ENCODE results near the gene A3GALT2.

The A3GALT2 gene

DNA sequence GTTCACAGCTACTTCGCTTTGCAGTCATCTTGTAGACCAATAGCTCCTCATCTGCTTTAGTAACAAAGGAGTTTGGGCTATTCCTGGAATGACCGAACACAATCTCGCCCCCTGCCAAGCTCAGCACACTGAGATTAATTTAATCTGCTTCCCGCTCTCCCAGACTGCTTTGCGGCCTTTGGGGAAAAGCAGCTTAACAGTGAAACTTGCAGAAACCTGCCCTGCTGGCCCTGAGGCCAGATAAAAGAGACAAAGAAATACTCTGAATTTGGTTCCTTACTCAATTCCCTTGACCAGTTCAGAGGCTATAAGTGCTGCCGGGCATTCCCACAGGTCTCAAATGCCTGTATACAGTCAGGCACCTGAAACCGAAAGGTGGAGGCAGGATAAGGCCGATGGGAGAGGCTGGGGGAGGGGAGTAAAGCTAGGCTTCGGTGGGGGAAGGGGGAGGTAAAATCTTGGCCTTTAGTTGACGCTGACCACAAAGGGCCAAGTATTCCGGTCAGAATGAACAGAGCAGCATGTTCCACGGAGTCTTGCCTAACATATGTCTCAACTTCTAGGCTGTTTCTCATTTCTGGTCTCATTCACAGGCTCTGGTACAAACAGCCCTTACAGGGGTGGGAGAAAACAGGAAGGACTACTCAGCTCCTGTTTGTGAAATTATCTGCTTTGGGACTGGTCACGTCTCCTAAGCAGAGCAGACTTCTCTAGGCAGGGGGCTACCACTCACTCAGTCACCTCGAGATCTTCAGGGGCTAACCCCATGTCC, 17.7 kb upstream of the A3GALT2 start:
- TF ChIP-seq, protein P1, sequence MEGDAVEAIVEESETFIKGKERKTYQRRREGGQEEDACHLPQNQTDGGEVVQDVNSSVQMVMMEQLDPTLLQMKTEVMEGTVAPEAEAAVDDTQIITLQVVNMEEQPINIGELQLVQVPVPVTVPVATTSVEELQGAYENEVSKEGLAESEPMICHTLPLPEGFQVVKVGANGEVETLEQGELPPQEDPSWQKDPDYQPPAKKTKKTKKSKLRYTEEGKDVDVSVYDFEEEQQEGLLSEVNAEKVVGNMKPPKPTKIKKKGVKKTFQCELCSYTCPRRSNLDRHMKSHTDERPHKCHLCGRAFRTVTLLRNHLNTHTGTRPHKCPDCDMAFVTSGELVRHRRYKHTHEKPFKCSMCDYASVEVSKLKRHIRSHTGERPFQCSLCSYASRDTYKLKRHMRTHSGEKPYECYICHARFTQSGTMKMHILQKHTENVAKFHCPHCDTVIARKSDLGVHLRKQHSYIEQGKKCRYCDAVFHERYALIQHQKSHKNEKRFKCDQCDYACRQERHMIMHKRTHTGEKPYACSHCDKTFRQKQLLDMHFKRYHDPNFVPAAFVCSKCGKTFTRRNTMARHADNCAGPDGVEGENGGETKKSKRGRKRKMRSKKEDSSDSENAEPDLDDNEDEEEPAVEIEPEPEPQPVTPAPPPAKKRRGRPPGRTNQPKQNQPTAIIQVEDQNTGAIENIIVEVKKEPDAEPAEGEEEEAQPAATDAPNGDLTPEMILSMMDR (IDR thresholded peaks at IDR 0.05; ENCODE audit: low read depth, low read length, poor library complexity, severe bottlenecking) = no peak
- TF ChIP-seq EZH2phosphoT487 (IDR thresholded peaks at IDR 0.05; ENCODE audit: borderline replicate concordance, low read length) = no peak
- H3K36me3 ChIP-seq (ENCODE audit: control insufficient read depth, low read length) = peaks cover 49% of the 10 kb centered on the region
- H3K4me2 ChIP-seq (ENCODE audit: low read length) = no peak overlapping the region
- H3K9me3 ChIP-seq (ENCODE audit: control insufficient read depth, insufficient read depth, low read length) = no peaks in the 10 kb centered on the region
- H3K27ac ChIP-seq (ENCODE audit: low read depth, low read length) = no peak overlapping the region
- H3F3A ChIP-seq (ENCODE audit: control insufficient read depth, insufficient read depth) = no peaks in the 10 kb centered on the region
- H3K27me3 ChIP-seq (ENCODE audit: control insufficient read depth, low read length) = no peaks in the 10 kb centered on the region
- H3K4me1 ChIP-seq (ENCODE audit: control insufficient read depth, low read length) = peaks cover 47% of the 10 kb centered on the region
- peaks cover 95% of the 10 kb centered on the region for H3K79me2 ChIP-seq (ENCODE audit: control insufficient read depth, low read length)
- no peaks in the 10 kb centered on the region for H3K9me2 ChIP-seq (replicated peaks; ENCODE audit: control insufficient read depth, low read length)
- H3K4me3 ChIP-seq (ENCODE audit: low read length) = no peak overlapping the region
- H4K20me1 ChIP-seq (ENCODE audit: control insufficient read depth, insufficient read depth, low read depth, low read length) = peaks cover 36% of the 10 kb centered on the region

DNA sequence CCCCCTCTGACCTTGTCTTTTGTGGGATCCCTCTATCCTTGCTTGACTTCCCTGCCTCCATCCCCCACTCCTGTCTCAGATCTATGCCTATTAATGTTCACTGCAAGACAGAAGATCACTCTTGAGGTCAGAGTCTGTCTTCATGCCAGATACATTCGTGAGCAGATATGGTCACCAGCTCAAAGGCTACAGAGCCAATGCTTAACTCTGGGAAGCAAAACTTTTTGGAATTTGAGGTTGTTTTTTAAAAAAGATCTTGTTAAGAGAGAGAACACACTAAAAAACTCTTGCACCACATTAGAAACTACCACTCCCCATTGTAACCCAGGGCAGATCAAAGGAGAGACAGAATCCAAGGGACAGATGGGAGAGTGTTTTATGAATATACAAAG, 17.1 kb upstream of the A3GALT2 start:
- H4K20me1 ChIP-seq (ENCODE audit: control insufficient read depth, insufficient read depth, low read depth, low read length) = peaks cover 40% of the 10 kb centered on the region
- TF ChIP-seq, protein P1 (IDR thresholded peaks at IDR 0.05; ENCODE audit: low read depth, low read length, poor library complexity, severe bottlenecking) = no peak
- TF ChIP-seq EZH2phosphoT487 (IDR thresholded peaks at IDR 0.05; ENCODE audit: borderline replicate concordance, low read length) = no peak
- H3K4me1 ChIP-seq (ENCODE audit: control insufficient read depth, low read length) = peaks cover 41% of the 10 kb centered on the region
- H3K27ac ChIP-seq (ENCODE audit: low read depth, low read length) = no peak overlapping the region
- H3K27me3 ChIP-seq (ENCODE audit: control insufficient read depth, low read length) = no peaks in the 10 kb centered on the region
- no peaks in the 10 kb centered on the region for H3K9me3 ChIP-seq (ENCODE audit: control insufficient read depth, insufficient read depth, low read length)
- peaks cover 52% of the 10 kb centered on the region for H3K36me3 ChIP-seq (ENCODE audit: control insufficient read depth, low read length)
- H3K79me2 ChIP-seq (ENCODE audit: control insufficient read depth, low read length) = peaks cover 95% of the 10 kb centered on the region
- no peaks in the 10 kb centered on the region for H3F3A ChIP-seq (ENCODE audit: control insufficient read depth, insufficient read depth)
- no peak overlapping the region for H3K4me2 ChIP-seq (ENCODE audit: low read length)
- H3K9me2 ChIP-seq (replicated peaks; ENCODE audit: control insufficient read depth, low read length) = no peaks in the 10 kb centered on the region
- H3K4me3 ChIP-seq (ENCODE audit: low read length) = no peak overlapping the region

DNA sequence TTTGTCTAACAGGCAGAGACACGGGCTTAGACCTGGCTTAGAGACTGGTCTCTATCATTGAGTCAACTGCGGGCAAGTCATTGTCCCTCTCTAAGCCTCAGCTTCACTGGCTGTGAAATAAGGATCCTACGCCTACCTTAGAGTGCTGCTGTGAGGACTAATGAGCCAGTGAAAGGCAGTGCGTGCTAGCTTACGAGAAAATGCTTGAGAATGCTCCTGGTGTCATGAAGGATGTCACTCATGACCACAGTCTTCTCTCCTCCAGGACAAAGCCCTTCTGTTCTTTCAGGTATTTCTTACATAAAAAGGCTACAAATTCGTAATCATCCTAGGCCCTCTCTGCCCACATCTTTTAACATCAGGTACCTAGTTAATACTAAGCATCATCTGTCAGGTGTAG, 16.5 kb upstream of the A3GALT2 start:
- H3K4me1 ChIP-seq (ENCODE audit: control insufficient read depth, low read length) = peaks cover 35% of the 10 kb centered on the region
- peaks cover 51% of the 10 kb centered on the region for H3K36me3 ChIP-seq (ENCODE audit: control insufficient read depth, low read length)
- H3K27ac ChIP-seq (ENCODE audit: low read depth, low read length) = no peak overlapping the region
- no peaks in the 10 kb centered on the region for H3K9me2 ChIP-seq (replicated peaks; ENCODE audit: control insufficient read depth, low read length)
- TF ChIP-seq, protein P1 (IDR thresholded peaks at IDR 0.05; ENCODE audit: low read depth, low read length, poor library complexity, severe bottlenecking) = no peak
- TF ChIP-seq EZH2phosphoT487 (IDR thresholded peaks at IDR 0.05; ENCODE audit: borderline replicate concordance, low read length) = no peak
- H3K4me2 ChIP-seq (ENCODE audit: low read length) = no peak overlapping the region
- H3K9me3 ChIP-seq (ENCODE audit: control insufficient read depth, insufficient read depth, low read length) = no peaks in the 10 kb centered on the region
- H3K79me2 ChIP-seq (ENCODE audit: control insufficient read depth, low read length) = peaks cover 89% of the 10 kb centered on the region
- no peak overlapping the region for H3K4me3 ChIP-seq (ENCODE audit: low read length)
- H3F3A ChIP-seq (ENCODE audit: control insufficient read depth, insufficient read depth) = no peaks in the 10 kb centered on the region
- peaks cover 35% of the 10 kb centered on the region for H4K20me1 ChIP-seq (ENCODE audit: control insufficient read depth, insufficient read depth, low read depth, low read length)
- H3K27me3 ChIP-seq (ENCODE audit: control insufficient read depth, low read length) = no peaks in the 10 kb centered on the region
